ENCODE measurements around the gene PIM1. TPM values are rescaled to one million over a fixed set of nuclear protein-coding genes. Genes with fewer than 3 reads are reported as not detected.
A peak's percentile ranks its signal among the peaks of the same experiment; 100 is the strongest.

PIM1 gene
- total RNA-seq, 2 donors from 2014 or later = 334 to 429 TPM

- H3K27me3 Mint-ChIP-seq (ENCODE audit: low read depth) = peaks cover 2% of the 10 kb centered on the region
- no peaks in the 10 kb centered on the region for H3K36me3 Mint-ChIP-seq (ENCODE audit: insufficient read depth in 2 of 2)
- H3K4me3 Mint-ChIP-seq = no peak overlapping the region
- H3K27ac Mint-ChIP-seq = peak overlapping the region; percentile 76
- peaks cover 21% of the 10 kb centered on the region for H3K4me1 Mint-ChIP-seq (ENCODE audit: low read depth)
- ATAC-seq (replicated peaks in 1 of 2) (no peak), DNase-seq (no peak)
- no peaks in the 10 kb centered on the region for H3K9me3 Mint-ChIP-seq
Measured at GRCh38 chr6:37131104-37131959, 38.6 kb upstream of the PIM1 start.

DNA sequence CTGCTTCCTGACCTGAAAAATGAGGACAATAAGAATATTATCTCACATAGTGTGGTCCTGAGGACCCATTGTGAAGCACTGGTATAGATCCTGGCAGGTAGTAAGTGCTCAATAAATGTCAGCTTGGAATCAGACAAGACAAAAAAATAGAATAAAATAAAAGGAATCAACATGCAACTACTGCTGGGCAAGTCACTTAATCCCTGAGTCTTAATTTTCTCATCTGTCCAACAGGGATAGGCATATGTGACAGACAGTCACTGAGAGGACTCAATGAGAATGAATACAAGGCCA is 38.0 kb upstream of the PIM1 start:
- ATAC-seq (replicated peaks in 1 of 2) = no peak
- Mint-ChIP-seq H3K36me3 (ENCODE audit: insufficient read depth in 2 of 2) (no peaks in the 10 kb centered on the region), H3K9me3 (no peaks in the 10 kb centered on the region), H3K27ac (peak overlapping the region; percentile 76), H3K4me1 (ENCODE audit: low read depth) (peaks cover 27% of the 10 kb centered on the region), H3K4me3 (no peak overlapping the region), H3K27me3 (ENCODE audit: low read depth) (no peaks in the 10 kb centered on the region)
- no peak for DNase-seq

DNA sequence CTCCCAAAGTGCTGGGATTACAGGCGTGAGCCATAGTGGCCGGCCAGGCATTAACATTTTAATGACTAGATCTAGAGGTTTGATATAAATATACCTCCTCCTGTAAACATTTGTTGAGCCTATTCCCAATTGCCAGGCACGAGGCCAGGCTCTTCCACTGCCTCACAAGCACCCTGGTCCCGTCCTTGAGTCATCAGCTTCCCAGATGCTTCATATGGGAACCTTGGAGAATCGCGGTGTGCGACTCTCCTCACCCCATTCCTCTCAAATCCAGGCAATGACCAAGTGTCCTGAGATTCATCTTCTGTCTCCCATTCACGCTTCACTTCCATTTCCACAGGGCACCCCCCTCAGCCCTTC is 35.9 kb upstream of the PIM1 start:
- no peak overlapping the region for H3K27ac Mint-ChIP-seq

DNA sequence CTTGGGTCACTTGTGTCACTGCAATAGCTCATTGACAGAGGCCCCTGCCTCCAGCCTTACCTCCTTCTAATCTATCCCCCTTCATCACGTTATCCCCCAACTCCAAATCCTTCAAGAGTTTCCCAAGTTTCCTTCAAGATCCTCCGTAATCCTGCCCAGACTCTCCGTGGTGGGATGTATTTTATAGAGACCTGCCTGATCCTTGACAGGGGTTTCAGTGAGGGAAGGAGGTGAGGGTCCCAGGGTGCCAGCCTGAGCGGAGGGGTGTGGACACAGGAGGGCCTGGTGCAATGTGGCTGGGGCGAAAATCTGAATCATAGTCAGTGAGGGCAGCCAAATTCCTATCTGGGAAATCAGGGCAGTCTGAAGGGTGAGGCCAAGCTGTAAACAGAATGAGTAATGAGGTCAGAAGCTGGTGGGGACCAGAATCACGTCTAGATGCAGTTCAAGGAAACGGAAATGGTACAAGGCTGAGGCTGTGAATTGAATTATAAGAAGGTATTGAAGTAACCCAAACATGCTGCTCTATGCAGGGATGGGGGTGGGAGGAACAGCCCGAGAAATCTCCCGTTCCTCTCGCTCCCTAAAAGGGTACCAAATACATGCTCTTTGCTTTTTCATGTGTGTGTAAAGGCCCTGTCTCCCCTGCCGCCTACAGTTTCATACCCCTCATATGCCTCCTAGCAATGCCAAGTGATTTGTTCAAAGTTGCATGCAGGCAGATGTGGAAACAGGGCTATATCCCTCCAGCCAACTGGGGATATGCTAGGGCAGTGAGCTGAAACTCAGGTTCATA is 35.4 kb upstream of the PIM1 start:
- H3K4me3 Mint-ChIP-seq = peak overlapping the region; percentile 9 to 11
- H3K27me3 Mint-ChIP-seq (ENCODE audit: low read depth) = no peaks in the 10 kb centered on the region
- DNase-seq (peak; percentile 8 to 33), ATAC-seq (replicated peaks in 1 of 2) (peak in 1 of 2 donors; percentile 64)
- H3K27ac Mint-ChIP-seq = peak overlapping the region; percentile 40
- no peaks in the 10 kb centered on the region for H3K9me3 Mint-ChIP-seq
- H3K36me3 Mint-ChIP-seq (ENCODE audit: insufficient read depth in 2 of 2) = no peaks in the 10 kb centered on the region
- H3K4me1 Mint-ChIP-seq (ENCODE audit: low read depth) = peaks cover 45% of the 10 kb centered on the region

More for the DNA sequence above, 35.9 kb upstream of the PIM1 start:
- Mint-ChIP-seq H3K4me1 (ENCODE audit: low read depth) (peaks cover 45% of the 10 kb centered on the region), H3K4me3 (no peak overlapping the region), H3K36me3 (ENCODE audit: insufficient read depth in 2 of 2) (no peaks in the 10 kb centered on the region), H3K27me3 (ENCODE audit: low read depth) (no peaks in the 10 kb centered on the region), H3K9me3 (no peaks in the 10 kb centered on the region)
- no peak for DNase-seq
- no peak for ATAC-seq (replicated peaks in 1 of 2)

DNA sequence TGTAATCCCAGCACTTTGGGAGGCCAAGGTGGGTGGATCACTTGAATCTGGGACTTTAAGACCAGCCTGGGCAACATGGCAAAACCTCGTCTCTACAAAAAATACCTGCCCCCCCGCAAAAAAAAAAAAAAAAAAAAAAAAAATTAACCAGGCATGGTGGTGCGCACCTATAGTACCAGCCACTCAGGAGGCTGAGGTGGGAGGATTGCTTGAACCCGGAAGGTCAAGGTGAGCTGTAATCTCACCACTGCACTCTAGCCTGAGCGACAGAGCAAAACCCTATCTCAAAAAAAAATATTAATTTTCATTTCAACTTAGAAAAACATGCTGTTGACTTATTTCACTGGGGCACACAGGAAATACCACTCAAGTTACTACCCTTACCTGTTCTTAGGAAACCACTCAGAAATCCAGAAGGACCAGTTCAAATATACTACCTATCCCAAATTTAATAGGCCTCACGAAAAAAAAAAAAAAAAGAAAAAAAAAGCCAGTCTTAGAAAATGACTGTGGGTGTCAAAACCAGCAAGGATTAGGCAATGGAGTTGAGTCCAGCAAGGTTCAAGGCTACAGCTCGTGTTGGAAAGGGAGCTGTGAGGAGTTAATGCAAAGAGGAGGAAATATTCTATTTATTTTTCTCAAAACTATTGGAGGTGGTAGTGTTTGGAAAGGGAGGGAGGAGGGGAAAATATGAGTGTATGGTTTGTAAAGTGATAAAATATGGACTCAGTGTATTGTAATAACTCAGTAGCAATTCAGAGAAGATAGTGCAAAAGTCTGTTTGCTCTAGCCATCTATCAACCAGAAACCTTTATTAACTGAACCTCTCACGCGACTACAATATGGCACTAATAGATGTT is 33.9 kb upstream of the PIM1 start:
- H3K4me1 Mint-ChIP-seq (ENCODE audit: low read depth) = peaks cover 55% of the 10 kb centered on the region
- no peaks in the 10 kb centered on the region for H3K36me3 Mint-ChIP-seq (ENCODE audit: insufficient read depth in 2 of 2)
- ATAC-seq (replicated peaks in 1 of 2) = no peak
- no peaks in the 10 kb centered on the region for H3K9me3 Mint-ChIP-seq
- no peak for DNase-seq
- no peaks in the 10 kb centered on the region for H3K27me3 Mint-ChIP-seq (ENCODE audit: low read depth)
- H3K4me3 Mint-ChIP-seq = peak overlapping the region in 1 of 2 donors; percentile 52
- H3K27ac Mint-ChIP-seq = peak overlapping the region; percentile 31

DNA sequence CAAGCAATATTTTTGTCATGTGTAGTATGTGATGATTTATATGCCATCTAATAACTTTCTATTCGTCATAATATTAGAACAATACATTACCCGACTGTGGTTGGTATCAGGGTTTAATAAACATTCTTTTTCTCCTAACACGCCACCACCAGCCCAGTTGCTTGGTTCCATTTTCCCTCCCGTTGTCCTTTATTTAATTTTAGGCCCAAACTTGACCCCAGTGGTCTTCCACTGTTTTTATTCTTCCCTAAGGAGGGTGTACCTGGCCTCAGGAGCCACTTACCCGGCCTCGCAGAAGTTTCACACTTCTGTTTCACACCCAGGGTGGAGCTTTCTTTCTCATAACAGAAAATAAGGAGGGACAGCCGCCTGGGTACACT is 33.1 kb upstream of the PIM1 start:
- H3K27ac Mint-ChIP-seq = peak overlapping the region; percentile 22
- H3K27me3 Mint-ChIP-seq (ENCODE audit: low read depth) = no peaks in the 10 kb centered on the region
- peaks cover 60% of the 10 kb centered on the region for H3K4me1 Mint-ChIP-seq (ENCODE audit: low read depth)
- no peaks in the 10 kb centered on the region for H3K36me3 Mint-ChIP-seq (ENCODE audit: insufficient read depth in 2 of 2)
- H3K4me3 Mint-ChIP-seq = peak overlapping the region; percentile 52 to 78
- DNase-seq (no peak), ATAC-seq (replicated peaks in 1 of 2) (no peak)
- H3K9me3 Mint-ChIP-seq = no peaks in the 10 kb centered on the region

DNA sequence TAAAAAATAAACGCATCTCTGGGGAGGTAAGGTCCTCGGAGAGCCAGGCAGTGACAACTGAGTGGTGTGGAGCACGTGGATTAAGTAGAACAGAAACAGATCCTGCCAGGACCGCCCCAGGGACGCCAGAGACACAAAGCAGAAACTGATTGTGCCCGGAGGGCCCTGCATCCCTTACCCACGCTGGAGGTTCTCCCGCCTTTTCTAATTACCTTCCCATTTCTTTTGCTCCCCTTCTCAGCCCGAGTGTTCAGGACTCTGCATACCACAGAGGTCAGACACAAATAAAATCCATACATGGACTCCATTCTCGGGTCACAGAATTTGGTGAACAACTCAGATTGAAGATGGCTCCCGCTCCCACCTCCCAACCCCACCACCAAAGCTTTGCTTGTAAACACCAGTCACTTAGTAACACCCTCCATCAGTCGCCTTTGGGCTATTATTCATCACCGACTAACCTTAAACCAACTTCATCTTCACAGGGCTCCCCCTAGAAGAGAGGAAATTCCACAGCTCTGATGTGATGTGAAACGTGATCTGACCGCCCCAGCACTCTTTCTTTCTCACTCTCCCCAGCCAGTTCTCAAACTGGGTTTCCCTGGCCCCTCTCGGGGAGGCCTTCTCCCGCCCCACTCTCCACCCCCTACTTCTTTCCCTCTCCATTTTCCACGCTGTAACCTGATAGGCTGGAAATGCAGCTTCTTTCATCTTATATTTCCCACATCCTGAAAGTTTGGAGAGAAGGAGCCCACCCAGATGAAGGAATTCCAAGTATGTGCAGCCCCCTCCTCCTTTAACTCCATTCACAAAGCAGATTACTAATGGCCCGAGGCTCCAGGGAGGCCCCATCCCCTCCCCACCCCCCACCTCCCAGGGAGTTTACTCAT is 32.5 kb upstream of the PIM1 start:
- peak; percentile 66 for DNase-seq

DNA sequence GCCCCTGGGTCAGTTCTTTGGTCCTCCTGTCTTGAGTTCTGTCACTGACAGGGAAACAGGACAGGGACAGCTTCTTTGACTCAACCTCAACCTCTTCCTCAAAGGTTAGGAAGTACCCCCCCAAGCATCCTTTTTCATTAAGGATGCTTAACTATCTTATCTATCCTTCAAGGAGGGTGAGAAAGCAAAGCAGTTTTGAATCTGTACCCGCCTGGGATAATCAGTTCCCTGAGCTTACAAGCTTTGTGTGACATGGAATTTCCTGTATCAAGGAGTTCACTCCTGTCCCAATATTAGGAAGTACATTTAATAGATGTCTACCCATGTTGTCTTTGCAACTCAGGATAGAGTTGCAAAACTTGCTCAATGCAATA is 31.1 kb upstream of the PIM1 start:
- ATAC-seq (replicated peaks in 1 of 2) (no peak), DNase-seq (no peak)
- Mint-ChIP-seq H3K4me1 (ENCODE audit: low read depth) (peaks cover 76% of the 10 kb centered on the region), H3K9me3 (no peaks in the 10 kb centered on the region), H3K27ac (no peak overlapping the region), H3K36me3 (ENCODE audit: insufficient read depth in 2 of 2) (no peaks in the 10 kb centered on the region), H3K27me3 (ENCODE audit: low read depth) (no peaks in the 10 kb centered on the region), H3K4me3 (peak overlapping the region in 1 of 2 donors; percentile 15)

More for the DNA sequence above, 32.5 kb upstream of the PIM1 start:
- Mint-ChIP-seq H3K27me3 (ENCODE audit: low read depth) (no peaks in the 10 kb centered on the region), H3K36me3 (ENCODE audit: insufficient read depth in 2 of 2) (no peaks in the 10 kb centered on the region), H3K9me3 (no peaks in the 10 kb centered on the region), H3K27ac (peak overlapping the region; percentile 92), H3K4me3 (peak overlapping the region; percentile 52 to 78), H3K4me1 (ENCODE audit: low read depth) (peaks cover 65% of the 10 kb centered on the region)
- peak; percentile 88 to 95 for ATAC-seq (replicated peaks in 1 of 2)

GRCh38 chr6:37139230-37139962 is 30.6 kb upstream of the PIM1 start:
- H3K27me3 Mint-ChIP-seq (ENCODE audit: low read depth) = no peaks in the 10 kb centered on the region
- peaks cover 77% of the 10 kb centered on the region for H3K4me1 Mint-ChIP-seq (ENCODE audit: low read depth)
- no peaks in the 10 kb centered on the region for H3K9me3 Mint-ChIP-seq
- DNase-seq = no peak
- H3K27ac Mint-ChIP-seq = no peak overlapping the region
- ATAC-seq (replicated peaks in 1 of 2) = no peak
- no peaks in the 10 kb centered on the region for H3K36me3 Mint-ChIP-seq (ENCODE audit: insufficient read depth in 2 of 2)
- H3K4me3 Mint-ChIP-seq = no peak overlapping the region

DNA sequence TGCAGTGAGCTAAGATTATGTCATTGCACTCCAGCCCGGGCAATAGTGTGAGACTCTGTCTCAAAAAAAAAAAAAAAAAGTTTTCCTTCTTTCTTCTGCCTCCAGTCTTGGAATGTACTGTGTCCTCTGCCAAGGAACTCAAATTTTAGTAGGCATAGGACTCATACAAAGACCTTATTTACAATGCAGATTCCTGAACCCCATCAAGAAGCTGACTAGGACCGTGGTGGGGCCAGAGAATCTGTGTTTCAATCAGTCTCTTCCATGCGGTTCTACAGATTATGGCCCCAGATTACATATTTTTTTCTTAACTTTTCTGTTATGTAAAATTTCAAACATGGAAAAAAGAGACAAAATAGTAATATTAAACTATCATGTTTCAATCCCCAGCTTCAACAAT is 29.8 kb upstream of the PIM1 start:
- no peaks in the 10 kb centered on the region for H3K27me3 Mint-ChIP-seq (ENCODE audit: low read depth)
- H3K36me3 Mint-ChIP-seq (ENCODE audit: insufficient read depth in 2 of 2) = no peaks in the 10 kb centered on the region
- ATAC-seq (replicated peaks in 1 of 2) = no peak
- no peaks in the 10 kb centered on the region for H3K9me3 Mint-ChIP-seq
- H3K4me3 Mint-ChIP-seq = no peak overlapping the region
- H3K4me1 Mint-ChIP-seq (ENCODE audit: low read depth) = peaks cover 72% of the 10 kb centered on the region
- no peak for DNase-seq
- H3K27ac Mint-ChIP-seq = no peak overlapping the region

GRCh38 chr6:37141281-37142049 is 28.5 kb upstream of the PIM1 start:
- DNase-seq (peak; percentile 30 to 36), ATAC-seq (replicated peaks in 1 of 2) (peak; percentile 35 to 59)
- H3K9me3 Mint-ChIP-seq = no peaks in the 10 kb centered on the region
- peak overlapping the region; percentile 70 for H3K27ac Mint-ChIP-seq
- no peaks in the 10 kb centered on the region for H3K36me3 Mint-ChIP-seq (ENCODE audit: insufficient read depth in 2 of 2)
- no peaks in the 10 kb centered on the region for H3K27me3 Mint-ChIP-seq (ENCODE audit: low read depth)
- peaks cover 65% of the 10 kb centered on the region for H3K4me1 Mint-ChIP-seq (ENCODE audit: low read depth)
- peak overlapping the region in 1 of 2 donors; percentile 65 for H3K4me3 Mint-ChIP-seq

Measured in activated T-cell treated with anti-CD3 and anti-CD28 coated beads, Interleukin-2, amount 50 U/mL, for 72 hours (primary cell).